Activated T-helper 1 cell treated with anti-CD3 and anti-CD28 coated beads, Interleukin-12 subunit alpha, Interleukin-12 subunit beta, Interleukin-2, Interleukin-4 antibody, amounts not matched to agents 30 ng/mL and 10 ng/mL and 1 ng/mL, durations not matched to agents 14 hours and 24 hours and 36 hours (primary cell): ENCODE measurements around the gene CCDC169. TPM values are rescaled to one million over a fixed set of nuclear protein-coding genes. Genes with fewer than 3 reads are reported as not detected.

Experiments
- DNase-seq: peaks from one replicate; pipeline ENCODE4 v3.0.0; 2021; ENCODE audit warnings: low spot score
- H3K27ac Mint-ChIP-seq: one replicate; pipeline ENCODE4 v1.8.0; 2021; ENCODE audit warnings: mild to moderate bottlenecking, mixed read lengths
- H3K27me3 Mint-ChIP-seq: one replicate; pipeline ENCODE4 v1.8.0; 2022; ENCODE audit warnings: mild to moderate bottlenecking, moderate library complexity, mixed read lengths; ENCODE audit not compliant: insufficient read depth
- H3K36me3 Mint-ChIP-seq: one replicate; pipeline ENCODE4 v1.8.0; 2021; ENCODE audit warnings: low read depth, mixed read lengths
- H3K4me1 Mint-ChIP-seq: one replicate; pipeline ENCODE4 v1.8.0; 2021; ENCODE audit warnings: low read depth, mixed read lengths
- H3K4me3 Mint-ChIP-seq: one replicate; pipeline ENCODE4 v1.8.0; 2021; ENCODE audit warnings: mild to moderate bottlenecking, moderate library complexity, mixed read lengths
- H3K9me3 Mint-ChIP-seq: one replicate; pipeline ENCODE4 v1.8.0; 2021; ENCODE audit warnings: mixed read lengths
- intact Hi-C: fragments of 100-400 bp; cut with micrococcal nuclease; formaldehyde crosslinking; loops from one replicate; pipeline ENCODE4 v1.15.1; 2024
- total RNA-seq: library from RNA; stranded (reverse); gene quantifications from 2 replicates; pipeline ENCODE4 v1.2.3, GENCODE V29; 2022

Gene CCDC169
- total RNA-seq, 1 donor from 2014 or later = not detected

DNA sequence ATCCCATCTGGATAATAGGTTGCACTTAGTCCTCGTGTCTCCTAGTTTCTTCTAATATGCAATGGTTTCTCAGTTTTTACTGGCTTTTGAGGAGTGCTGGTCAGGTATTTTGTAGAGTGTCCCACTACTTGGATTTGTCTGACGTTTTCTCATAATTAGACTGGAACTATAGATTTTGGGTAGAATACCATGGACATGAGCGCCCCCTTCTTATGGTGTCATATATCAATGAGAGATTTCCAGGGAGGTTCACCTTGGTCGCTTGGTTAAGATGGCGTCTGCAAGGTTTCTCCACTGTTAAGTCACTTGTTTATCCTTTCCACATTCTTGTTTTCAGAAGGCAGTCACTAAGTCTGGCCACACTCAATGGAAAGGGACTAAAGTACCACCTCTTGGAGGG, 89.9 kb downstream of the CCDC169 start:
- H3K9me3 Mint-ChIP-seq = peaks cover 4% of the 10 kb centered on the region
- no peak for DNase-seq
- H3K27ac Mint-ChIP-seq = no peak overlapping the region
- H3K4me3 Mint-ChIP-seq = no peak overlapping the region
- intact Hi-C loops = no loop called here
- peaks cover 1% of the 10 kb centered on the region for H3K27me3 Mint-ChIP-seq
- H3K4me1 Mint-ChIP-seq = no peaks in the 10 kb centered on the region
- no peaks in the 10 kb centered on the region for H3K36me3 Mint-ChIP-seq

DNA sequence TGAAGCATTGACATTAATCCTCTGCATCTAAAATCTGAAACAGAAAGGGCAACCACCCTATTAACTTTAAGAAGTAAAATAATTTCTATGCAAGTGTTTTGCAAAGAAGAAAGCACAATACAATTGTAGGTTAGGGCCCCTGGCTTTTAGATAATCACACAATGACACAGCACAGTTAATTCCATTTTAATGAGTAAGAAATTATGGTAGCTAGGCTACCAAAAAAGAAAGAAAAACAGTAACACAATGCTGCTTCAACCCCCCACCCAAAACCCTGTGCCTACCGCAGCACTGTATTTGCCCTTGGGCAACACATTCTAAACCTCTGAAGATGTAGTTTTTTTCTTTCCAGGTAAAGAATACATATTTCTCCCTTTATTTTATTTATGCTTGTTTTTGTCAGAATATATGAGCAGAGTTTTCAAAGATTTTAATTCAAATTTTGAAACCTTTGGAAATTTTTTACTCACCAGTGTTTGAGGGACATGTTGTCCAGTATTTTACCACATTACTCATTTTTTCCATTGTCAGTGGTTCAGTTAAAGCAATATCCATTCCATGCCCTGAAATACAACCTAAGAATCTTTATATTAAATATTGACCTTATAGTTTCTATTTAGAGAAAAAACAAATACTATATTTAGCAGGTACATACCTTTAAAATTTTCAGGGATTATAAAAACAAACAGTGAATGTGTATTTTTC, 104.3 kb downstream of the CCDC169 start:
- Mint-ChIP-seq H3K36me3 (no peaks in the 10 kb centered on the region), H3K27me3 (no peaks in the 10 kb centered on the region), H3K4me1 (no peaks in the 10 kb centered on the region), H3K9me3 (no peaks in the 10 kb centered on the region), H3K4me3 (no peak overlapping the region), H3K27ac (no peak overlapping the region)
- DNase-seq = no peak
- intact Hi-C loops = no loop called here

DNA sequence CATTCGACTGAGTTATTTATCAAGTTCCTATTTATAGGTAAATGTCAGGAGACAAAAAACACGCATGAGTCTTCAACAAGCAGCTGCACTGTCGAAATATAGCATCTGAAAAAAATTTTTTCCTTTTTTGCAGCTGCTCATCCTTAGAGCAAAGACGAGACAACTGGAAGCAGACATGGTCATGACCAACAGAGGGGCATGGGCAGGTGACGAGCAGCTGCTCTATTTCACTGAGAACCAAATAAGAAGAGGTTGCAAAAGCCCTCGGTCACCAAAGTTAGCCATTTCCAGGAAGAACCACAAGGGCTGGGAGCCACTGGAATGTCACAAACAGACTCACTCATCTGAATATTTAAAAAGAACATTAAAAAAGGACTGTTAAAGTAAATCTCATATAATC, 105.4 kb downstream of the CCDC169 start:
- H3K27me3 Mint-ChIP-seq = no peaks in the 10 kb centered on the region
- no peak overlapping the region for H3K27ac Mint-ChIP-seq
- no peaks in the 10 kb centered on the region for H3K4me1 Mint-ChIP-seq
- H3K36me3 Mint-ChIP-seq = no peaks in the 10 kb centered on the region
- intact Hi-C loops = no loop called here
- no peak overlapping the region for H3K4me3 Mint-ChIP-seq
- H3K9me3 Mint-ChIP-seq = no peaks in the 10 kb centered on the region
- DNase-seq = no peak

DNA sequence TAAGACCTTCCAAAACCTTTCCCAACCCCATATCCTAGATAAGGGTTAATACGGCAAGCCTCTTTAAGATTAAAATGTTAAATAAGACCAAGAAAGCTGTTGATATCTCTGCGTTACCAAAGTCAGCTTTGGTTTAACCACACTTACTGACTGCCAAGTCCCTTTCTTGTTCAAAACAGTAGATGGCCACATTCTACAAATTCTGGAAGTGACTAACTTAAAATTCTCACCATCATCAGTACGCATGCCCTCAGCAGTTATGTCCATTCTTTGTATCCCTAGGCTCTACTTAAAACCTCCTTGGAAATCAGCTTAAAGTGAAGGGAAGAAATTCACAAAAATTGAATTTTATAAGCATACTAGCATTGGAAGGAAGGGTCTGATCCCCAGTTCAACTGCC, 106.8 kb downstream of the CCDC169 start:
- H3K4me1 Mint-ChIP-seq = no peaks in the 10 kb centered on the region
- no peak overlapping the region for H3K27ac Mint-ChIP-seq
- no peaks in the 10 kb centered on the region for H3K9me3 Mint-ChIP-seq
- DNase-seq = no peak
- H3K4me3 Mint-ChIP-seq = no peak overlapping the region
- no peaks in the 10 kb centered on the region for H3K36me3 Mint-ChIP-seq
- intact Hi-C loops = no loop called here
- H3K27me3 Mint-ChIP-seq = no peaks in the 10 kb centered on the region

DNA sequence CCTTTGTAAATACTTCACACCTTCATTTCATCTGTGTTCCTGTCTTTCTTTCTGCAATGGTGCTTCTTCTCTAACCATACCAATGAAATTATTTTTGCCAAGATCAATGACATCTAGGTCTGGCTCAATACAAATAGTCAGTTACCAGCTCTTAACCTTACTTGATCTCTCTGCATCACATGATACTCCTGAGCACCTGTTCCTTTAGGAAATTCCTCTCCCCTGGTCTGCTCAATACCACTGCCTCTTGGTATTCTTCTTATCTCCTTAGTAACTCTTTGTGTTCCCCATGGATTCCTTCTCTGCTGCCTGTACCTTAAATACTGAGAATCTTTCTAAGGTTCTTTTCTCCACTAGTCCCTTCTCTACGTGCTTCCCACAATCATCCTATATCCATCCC, 109.2 kb downstream of the CCDC169 start:
- Mint-ChIP-seq H3K27ac (no peak overlapping the region), H3K4me3 (no peak overlapping the region), H3K27me3 (no peaks in the 10 kb centered on the region), H3K9me3 (no peaks in the 10 kb centered on the region), H3K4me1 (no peaks in the 10 kb centered on the region), H3K36me3 (no peaks in the 10 kb centered on the region)
- DNase-seq = no peak
- intact Hi-C loops = no loop called here

DNA sequence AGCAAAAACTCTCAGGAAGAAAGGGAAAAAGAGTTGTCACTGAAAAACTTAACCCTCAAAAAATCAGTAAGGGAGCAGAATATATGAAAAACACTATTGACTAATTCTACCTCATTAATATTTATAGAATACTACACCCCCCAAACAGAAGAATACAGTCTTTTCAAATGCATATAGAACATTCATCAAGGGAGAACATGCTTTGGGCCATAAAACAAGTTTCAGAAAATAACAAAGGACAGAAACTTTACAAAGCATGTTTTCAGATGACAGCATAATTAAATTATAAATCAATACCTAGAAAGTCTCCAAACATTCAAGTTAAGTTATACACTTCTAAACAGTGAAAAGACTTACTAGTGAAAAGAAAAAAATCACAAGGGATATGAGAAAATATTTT, 113.7 kb downstream of the CCDC169 start:
- no peaks in the 10 kb centered on the region for H3K27me3 Mint-ChIP-seq
- H3K4me3 Mint-ChIP-seq = no peak overlapping the region
- H3K9me3 Mint-ChIP-seq = no peaks in the 10 kb centered on the region
- no peak overlapping the region for H3K27ac Mint-ChIP-seq
- no peaks in the 10 kb centered on the region for H3K36me3 Mint-ChIP-seq
- intact Hi-C loops = no loop called here
- no peaks in the 10 kb centered on the region for H3K4me1 Mint-ChIP-seq
- DNase-seq = no peak

Other genes starting within 250 kb of the CCDC169 start
- not detected in 2 replicates for gene DCLK1, start 166.4 kb downstream of the CCDC169 start, total RNA-seq
- not detected in 2 replicates for gene SOHLH2, start 83.3 kb downstream of the CCDC169 start, total RNA-seq
- gene SPART, start 48.6 kb upstream of the CCDC169 start, total RNA-seq = 28.0 and 28.7 TPM in 2 replicates
- gene CCNA1, start 134.7 kb upstream of the CCDC169 start, total RNA-seq = 1.5 and 1.6 TPM in 2 replicates